OCI-M2 (cell line): ENCODE measurements around the gene DYNC1I1.

Experiments
- DNase-seq: peaks from one replicate; lab custom pipeline; 2025; ENCODE audit not compliant: unreplicated experiment; lab: John Stamatoyannopoulos, UW

DYNC1I1 gene

DNA sequence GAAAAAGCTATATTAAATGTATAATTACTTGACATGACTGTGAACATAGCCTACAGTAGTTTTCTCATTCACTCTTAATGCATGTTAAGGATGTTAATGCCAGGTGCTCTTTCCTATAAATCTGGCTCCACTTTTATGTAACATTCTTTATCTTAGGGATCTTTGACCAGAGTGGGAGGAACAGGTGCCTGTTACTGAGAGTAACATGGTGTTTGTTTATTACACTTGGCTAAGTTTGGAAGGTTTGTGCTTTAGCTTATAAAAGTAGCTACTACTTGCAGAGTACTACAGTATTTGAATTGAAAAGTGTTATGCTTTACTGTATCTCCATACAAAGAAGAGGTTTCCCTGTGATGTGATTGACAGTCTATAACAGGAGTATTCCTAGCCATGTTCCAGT, 183.4 kb downstream of the DYNC1I1 start:
- no peak for DNase-seq

DNA sequence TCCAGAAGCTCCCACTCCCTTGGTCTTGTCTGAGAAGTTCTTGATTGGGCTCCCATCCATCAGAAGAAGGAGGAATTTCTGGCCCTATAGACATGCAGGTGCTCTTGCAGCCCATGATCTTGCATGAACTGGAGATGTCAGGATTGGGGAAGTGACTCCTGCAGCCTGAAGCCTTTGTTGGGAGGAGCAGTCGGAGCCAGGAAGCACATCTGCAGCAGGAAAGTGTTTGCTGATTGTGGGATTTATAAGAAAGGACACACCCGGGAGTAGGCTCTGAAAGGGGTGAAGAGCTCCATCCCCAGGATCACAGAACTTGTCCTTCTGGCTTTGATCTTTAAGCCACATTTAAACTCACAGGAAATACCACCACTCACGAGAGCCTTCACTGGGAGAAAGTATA, 185.2 kb downstream of the DYNC1I1 start:
- DNase-seq, result no peak

DNA sequence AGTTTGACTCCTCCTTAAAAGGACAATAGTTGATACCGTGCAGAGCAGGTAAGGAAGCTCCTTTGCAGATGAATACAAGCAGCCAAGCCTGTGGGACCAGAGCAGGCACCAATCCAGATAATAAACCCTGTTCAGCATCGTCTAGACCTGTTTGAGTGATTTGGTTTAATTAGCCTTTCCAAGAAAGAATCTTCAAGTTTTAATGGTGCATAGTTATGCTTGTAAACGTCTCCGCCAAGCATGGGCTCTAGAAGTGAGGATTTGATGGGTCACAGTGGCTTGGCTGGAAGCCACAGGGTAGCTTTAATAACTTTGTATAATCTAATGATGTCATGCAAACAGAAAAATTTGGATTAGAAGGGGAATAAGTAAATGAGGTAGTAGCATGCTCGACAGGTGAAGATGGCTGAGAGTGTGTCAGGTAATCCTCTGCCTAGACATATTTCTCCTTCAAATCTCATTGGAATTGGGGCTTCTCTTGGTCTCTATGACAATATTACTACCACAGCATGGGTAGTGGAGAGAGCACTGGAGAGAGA, 188.4 kb downstream of the DYNC1I1 start:
- DNase-seq, result no peak

DNA sequence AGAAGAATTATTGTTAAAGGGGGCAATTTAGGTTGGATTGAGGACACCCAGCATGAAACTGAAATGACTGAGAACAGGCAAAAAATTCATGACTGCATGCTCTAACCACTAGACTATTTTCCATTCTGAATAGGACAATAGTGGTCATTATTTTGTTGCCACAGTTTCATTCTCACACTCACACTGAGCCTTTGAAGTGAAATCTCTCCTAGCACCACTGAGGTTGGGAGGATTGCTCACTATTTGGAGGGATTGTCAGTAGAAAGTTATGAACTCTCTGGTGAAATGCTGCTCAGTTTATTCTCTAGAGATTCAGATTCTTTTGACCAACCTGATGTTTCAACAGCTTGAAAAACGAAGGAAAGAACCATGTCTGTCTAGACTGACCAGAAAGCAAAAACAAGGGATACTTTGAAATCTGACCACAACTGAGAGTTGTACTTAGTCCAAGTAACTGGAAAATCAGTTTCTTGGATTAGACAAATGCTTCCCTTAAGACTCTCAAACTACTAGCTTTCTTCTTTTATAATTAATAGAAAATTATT, 191.2 kb downstream of the DYNC1I1 start:
- DNase-seq, result no peak

DNA sequence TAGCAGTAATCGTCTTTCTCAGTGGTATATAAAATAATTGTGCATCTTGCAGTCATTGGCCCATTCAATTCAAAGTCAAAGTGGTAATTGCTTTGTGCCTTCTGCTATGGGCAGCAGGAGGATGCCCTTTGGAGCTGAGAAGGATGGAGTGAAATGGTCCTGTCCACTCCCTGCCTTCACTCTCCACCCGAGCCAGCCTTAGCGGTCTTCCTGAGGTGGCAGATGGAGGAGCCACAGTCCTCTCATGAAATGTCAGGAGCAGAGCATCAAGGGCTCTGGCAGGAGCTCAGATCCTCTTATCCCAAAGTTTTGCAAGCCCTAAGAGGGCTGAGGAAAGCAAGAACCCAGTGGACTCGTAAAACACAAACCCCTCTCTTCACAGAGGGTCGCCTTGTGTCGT, 199.4 kb downstream of the DYNC1I1 start:
- no peak for DNase-seq

DNA sequence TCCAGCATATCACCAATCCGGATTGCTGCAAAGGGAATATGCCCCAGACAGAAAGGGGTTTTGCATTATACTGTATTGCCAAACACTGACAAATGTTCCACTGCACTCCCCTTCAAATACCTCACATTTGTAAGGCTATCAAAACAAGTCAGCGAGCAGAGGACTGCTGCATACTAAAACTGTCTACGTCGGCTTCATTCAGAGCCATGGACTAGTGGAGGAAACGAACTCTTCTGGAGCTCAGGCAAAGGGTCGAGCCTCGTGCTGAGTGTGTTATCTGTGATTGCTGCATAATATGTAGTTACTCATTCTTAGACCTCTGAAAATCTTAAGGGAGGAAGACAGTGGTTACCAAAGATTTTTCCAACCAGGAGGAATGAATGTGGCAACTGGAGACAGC, 200.2 kb downstream of the DYNC1I1 start:
- no peak for DNase-seq

DNA sequence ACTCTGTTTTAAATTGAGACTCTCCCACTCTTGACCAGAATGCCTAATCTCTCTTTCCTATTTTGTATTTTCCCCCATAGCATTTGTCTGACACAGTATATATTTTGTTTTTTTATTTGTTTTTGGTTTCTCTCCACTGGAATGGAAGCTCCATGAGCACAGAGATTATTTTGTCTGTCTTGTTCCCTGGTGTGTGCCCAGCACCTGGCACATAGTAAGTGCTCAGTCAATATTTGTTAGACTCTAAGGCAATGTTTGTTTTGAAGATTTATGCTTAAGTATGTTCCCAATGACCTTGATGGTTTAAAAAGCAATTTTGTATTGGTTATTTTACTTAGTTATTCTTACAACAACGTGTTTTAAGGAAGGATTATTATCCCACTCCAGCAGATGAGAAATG, 201.8 kb downstream of the DYNC1I1 start:
- no peak for DNase-seq

DNA sequence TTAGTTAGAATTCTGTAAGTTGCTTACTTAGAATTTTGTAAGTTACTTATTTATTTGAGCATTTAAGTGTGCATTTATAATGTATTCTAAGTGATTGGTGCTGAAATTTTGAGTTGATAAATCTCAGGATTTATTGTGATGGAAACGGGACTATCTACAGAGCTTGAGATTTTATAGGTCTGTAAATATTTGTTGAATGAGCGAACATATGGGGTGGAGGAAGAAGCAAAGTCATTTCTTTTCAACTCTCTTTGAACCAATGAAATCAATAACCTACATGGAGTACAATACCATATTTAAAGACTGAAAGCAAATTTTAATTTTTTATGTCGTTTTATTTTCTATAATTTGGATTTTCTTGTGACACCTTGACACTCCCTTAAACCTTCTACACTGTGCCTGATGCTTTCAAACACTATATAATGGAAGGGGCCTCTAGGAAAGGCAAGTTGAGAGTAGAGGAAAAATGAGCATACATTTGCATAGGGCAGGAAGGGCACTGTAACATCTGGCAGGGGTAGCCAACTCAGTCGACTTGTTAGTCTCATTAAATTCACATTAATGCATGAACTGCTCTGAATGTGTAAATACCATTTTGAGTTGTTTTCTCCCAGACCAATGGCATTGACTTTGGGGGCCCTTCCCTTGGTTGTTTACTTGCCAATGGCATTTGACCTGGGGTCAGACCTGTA, 204.2 kb downstream of the DYNC1I1 start:
- no peak for DNase-seq

DNA sequence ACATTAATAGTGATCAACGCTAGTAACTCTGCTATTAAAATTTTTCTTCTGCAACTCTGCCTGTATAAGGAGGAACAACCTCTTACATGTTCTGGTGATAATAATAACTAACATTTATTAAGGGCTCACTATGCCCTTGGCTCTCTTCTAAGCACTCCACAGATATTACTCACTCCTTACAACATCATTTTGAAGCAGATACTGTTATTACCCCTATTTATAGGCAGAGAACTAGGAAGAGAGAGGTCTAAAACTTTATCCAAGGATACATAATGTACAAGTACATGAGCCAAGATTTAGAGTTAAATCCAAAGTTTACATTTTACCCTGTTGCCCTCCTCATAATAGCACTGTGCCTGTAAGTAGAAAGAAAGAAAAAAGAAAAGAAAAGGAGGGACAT, 205.6 kb downstream of the DYNC1I1 start:
- DNase-seq, result no peak

DNA sequence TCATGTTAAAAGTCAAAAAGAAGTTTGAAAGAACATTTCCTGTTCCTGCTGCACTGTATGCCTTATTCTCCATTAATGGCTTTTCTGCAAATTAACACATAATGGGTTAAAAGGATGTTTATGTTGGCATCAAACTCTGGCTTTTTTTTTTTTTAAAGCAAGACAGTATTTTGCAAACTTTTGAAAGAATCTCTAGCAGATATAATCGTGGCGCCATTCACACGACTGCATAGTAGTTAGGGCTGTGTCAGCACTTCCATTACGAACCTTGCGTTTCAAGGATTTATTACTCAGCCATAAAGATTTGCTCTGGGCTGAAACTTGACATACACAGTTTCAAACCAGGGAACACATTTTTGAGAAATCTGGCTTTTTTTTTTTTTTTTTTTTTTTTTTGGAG, 207.8 kb downstream of the DYNC1I1 start:
- DNase-seq, result no peak

DNA sequence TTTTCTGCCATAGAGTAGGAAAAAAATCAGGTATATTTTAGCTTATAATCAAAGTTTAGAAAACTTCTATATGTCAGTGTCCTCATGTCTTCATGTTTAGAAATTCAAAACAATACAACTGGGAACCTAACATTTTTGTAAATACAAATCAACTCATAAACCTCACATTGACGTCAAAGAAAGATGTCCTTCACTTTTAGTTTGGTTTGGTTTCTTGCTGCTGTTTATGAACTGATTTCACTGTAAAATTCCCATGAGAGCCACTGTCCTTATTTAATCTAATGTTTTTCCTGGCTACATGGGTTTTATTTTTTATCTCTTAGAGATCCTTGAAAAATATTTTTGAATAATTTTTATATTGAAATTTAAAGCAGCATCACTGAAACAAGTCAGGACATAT, 208.4 kb downstream of the DYNC1I1 start:
- DNase-seq, result no peak

DNA sequence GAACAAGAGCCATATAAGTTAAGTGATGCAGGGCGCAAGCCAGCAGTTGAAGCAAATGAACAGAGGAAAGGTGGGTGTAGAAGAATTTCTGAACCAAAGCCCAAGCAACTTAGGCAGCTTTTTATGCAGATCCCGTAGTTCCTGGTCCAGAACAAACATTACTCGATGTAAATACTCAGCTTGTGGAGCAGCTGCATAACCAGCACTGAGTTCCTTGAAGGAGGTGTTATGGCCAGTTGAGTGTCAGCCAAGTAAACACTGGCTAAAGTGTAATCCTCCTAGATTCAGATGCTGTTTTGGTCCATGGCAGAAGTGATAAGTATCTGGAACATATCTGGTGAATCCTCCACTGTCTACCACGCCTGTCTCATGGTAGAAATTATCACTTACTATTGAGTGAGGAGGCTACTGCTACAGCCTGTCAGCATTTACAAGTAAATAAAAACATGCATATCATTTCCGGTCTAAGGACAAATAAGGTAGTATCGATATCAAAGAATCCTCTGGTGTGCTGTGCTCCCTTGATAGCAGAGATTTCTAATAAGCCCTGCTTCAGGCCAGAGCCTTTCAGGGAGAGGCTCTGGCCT, 213.9 kb downstream of the DYNC1I1 start:
- DNase-seq, result no peak

DNA sequence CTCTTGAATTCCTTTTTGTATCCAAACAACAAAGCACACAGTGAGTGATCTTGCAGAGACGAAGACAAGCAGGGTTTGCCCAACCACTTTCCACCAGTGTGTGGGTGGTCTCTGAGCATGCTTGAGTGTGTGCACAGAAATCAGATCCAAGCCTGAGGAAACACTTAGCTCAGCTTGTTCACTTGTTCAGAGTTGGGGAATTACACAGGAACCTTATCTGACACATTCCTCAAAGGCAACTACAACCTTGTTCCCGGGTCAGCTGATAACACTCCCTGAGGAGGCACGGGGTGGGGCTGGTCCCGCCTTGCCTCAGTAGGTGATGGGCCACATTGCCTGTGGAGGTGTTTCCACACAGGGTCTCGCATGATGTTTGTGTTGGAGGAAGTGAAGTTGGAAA, 216.9 kb downstream of the DYNC1I1 start:
- no peak for DNase-seq

DNA sequence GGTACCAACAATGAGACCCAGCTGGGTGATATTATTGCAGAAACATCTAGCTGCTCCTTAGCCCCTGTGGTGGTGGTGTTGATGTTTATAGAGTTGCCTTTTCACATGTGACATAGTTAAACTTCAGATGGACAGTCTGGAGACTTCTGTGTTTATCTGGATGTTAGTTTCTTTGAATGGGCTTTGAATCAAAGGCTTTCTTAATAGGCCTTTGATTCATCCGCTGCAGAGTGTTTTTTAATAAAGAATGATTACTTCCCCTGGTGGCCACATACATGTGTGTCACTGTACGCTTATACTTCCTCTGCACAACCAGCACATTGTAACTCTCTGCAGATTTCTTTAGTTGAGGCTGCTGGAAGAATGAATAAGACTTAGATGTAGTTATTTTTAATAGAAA, 221.0 kb downstream of the DYNC1I1 start:
- no peak for DNase-seq

DNA sequence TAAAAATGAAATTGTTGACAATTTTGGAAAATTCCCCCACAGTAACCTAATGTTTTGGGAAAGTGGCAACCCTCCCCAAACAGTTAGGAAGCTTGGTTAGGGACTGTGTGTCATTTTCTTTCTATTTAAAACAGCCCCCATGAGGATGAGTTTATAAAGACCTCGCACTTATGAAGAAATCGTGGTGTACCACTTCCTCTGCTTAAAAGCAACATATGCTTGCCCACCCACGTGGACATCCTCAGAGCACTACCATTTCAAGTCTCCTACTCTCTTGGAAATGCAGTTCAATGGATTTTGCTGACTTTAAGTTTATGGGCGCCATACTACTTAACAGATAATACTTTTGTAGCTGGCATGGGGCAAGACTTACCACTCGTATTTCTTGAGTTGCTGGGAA, 223.8 kb downstream of the DYNC1I1 start:
- DNase-seq, result no peak

DNA sequence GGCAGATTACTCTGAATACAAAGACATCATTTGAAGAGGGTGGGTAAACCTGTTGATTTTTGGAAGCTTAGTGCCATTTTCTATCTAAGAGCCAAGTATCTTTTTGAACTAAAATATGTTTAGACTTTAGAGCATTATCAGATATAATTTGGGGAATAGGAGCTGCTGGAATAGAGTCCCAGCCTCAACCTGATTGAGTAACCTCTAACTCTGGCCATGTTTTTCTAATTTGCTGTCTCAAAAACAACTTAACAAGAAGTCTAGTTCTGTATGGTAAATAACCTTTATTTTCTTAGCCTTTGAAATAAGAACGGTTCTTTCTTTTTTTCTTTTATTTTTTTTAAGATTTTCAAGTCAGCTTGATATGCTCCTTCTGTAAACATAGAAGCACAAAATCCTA, 224.5 kb downstream of the DYNC1I1 start:
- DNase-seq, result no peak

DNA sequence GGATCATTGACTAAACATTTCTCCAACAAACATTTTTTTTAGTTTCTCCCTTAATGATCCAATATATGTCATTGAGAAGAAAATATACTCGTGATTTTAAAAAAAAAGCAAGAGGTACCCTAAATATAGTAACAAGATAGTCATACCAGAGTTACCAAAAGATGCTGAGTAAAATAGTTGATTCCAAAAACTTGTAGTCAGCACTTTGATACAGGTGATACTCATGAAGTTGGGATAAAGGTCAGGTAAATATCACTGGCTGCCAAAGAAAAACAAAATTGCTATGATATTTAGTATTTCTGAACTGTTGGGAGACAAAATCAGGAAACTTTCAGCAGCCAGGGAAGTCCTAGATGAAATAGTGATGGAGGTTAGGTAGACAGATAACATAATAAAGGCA, 225.3 kb downstream of the DYNC1I1 start:
- DNase-seq, result no peak

DNA sequence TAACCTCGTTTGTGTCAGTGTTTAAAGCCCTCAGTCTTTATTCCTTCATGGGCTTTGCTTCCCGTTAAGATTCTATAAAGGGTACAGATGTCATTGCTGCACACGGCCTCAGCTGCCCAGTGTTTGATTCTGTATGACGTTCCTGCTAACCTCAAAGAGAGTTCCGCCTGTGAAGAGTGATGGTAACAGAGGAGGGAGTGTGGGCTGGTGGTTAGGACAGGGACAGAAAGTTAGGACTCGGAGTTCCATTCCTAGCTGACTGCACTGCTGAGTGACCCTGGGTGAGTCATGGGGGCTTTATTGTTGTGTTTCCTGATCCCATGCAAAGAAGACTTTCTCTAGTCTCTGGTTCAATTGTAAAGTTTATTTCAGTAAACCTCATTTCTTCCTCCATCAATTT, 227.1 kb downstream of the DYNC1I1 start:
- DNase-seq, result no peak

DNA sequence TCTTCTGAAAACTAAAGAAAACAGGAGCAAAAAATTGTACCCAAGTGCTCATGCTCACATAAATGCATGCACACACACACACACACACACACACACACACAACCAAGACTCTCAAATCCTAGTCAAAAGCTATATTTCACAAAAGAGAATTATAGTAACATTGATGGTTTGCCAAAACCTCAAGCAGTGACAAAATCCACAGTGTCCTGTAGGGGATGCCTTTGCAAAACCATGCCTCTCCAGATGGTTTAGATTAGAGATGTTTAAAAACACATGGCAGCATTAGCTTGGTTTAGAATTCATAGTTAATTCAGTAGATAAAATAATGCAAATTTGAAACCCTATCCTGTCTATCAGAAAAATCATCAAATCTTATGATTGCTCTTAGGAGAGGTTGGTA, 232.2 kb downstream of the DYNC1I1 start:
- no peak for DNase-seq

DNA sequence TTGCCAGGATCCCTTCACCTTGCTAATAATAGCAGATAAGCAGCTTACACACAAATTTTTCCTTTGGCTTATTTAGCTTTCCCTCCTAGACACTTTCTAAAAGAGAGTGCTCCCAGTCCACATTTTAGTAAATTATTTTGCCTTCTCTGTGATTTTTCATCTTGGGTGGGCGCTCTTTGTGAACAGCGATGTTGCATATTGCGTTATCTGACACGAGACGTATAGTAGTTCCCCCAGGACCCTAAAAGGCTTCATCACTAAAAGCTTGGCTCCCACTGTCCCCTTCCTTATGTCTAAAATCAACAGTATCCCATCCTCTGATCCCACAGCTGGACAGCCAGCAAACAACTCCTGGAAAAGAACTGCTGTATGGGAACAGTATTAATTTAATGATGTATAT, 232.9 kb downstream of the DYNC1I1 start:
- no peak for DNase-seq

DNA sequence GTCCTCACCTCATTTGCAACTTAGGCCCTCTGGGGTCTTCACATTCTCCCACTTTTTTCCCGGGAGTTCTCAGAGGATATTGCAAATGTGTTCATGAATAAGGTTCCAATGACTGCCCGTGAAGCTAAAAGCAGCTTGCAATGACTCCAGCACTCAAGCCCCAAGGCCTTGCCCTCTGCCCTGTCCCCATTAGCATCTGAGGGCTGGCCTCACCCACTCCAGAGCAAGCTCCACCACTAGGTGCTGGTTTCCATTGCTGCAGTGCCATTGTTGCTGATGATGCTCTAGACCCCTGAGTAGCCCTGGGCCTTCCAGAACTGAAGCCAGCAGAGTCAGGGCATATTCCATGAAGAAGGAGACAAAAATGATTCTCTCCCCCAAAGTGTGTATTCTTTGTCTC, 236.8 kb downstream of the DYNC1I1 start:
- DNase-seq, result no peak

DNA sequence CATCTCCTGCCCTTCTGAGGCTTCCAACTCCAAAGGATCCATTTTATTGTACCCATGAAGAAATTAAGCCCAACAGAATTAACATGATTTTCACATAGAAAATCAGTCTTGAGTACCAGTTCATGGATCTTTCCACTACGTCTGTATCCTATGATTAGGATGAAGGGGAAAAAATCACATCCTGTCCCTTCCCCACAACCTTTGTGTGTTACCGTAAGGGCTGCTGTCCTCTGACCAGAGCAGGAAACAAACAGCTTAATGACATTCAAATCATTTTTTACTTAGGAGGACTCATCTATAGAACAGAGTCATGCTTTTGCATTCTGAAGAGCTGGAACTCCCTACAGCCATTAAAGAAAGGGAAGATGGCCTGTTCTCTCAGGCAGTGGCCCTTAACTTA, 241.5 kb downstream of the DYNC1I1 start:
- DNase-seq, result no peak

DNA sequence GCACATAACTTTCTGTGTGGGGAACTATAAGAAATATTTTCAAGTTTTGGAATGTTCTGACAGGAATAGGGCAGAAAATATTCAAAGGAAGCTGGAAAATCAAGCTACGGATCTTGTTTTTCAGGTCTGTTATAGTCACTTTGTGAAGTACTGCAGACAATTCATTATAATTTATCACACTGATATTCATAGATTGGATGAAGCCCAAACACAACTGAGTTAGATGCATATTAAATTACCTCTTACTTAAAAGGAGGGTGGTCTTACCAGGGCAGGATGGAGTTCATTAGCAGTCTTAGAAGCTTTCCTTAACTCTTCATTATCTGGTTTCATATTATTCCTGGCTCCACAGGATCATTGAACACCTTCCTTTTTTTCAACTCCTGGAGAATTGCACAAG, 242.3 kb downstream of the DYNC1I1 start:
- DNase-seq, result no peak
